RWPE1 (cell line): ENCODE measurements around the gene CEP128.
A peak's percentile ranks its signal among the peaks of the same experiment; 100 is the strongest.

Experiments
- CTCF ChIA-PET: fragments of 350-600 bp; sonication (Branson Sonifier 250); formaldehyde crosslinking; extraction: SDS; loops from one replicate; lab custom pipeline; 2021; lab: Yijun Ruan, JAX
- POLR2A ChIA-PET: fragments of 400-600 bp; formaldehyde crosslinking; extraction: SDS; loops from one replicate; lab custom pipeline; 2020; ENCODE audit warnings: antibody characterized with exemption; ENCODE audit not compliant: low non-redundant PET; lab: Yijun Ruan, JAX
- DNase-seq: peaks from one replicate; pipeline ENCODE4 v3.0.0; 2012; ENCODE audit warnings: low spot score
- H3K27ac ChIP-seq: fragments of 450-650 bp; 2 replicates; pipeline ENCODE4 v1.5.1; 2017
- TF ChIP-seq, protein P1 (sequence below): fragments of 450-650 bp; conservative IDR thresholded peaks from 2 replicates; pipeline ENCODE4 v1.5.1; 2017; ENCODE audit warnings: low read depth, mild to moderate bottlenecking

The CEP128 gene

DNA sequence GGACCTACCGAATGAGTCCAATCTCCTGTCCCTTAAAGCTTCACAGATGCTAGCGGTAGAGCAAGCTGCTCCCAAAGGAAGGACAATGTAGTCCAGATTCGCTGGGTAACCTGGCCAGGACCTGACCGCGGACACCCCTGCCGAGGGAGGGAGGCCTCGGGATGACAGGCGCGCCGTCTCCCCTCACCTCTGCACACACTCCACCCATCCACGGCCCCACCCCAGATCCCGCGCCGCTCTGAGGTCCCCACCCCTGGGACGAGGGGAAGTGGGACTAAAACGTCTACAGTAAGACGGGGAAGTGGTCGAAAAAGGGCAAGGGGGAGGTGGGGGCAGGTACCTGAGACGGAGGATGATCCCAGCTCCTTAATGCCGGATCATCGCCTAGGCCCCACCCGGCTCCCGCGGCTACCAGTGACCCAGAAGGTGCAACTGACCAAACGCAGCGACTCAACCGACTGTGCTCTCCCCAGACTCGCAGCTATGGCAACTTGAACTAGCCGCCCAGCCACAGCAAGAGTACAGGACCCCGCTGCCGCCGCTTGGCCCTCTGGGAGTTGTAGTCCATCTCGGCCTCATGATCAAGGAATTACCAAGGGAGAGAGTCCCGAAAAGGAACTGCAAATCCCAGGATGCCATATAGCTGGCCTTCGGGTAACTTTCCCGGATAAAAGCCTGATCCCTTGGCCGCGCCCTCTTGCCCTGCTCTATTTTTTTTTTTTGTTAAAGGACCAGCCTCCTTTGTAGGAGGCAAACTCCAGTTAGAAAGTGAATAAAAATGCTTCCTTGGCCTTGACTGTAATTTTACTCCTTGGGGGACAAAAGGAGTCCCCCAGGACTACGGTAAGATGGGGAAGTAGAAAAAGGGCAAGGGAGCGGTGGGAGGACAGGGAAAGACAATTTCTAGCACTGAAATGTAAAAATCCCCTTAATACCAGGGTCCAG, at the start of gene CEP128:
Gene CEP128, minus strand, starts transcription at position 498 of the 945 bp plus-strand sequence.
- peak; percentile 92 for DNase-seq
- ChIA-PET CTCF (interaction anchor here (0.6 kb wide), 1 partner anchor 1101 kb away, joined by 4 read pairs; no protein-coding TSS in a partner anchor), POLR2A (interaction anchor here (1.1 kb wide), 1 partner anchor 10 kb away, joined by 5 read pairs; no protein-coding TSS in a partner anchor)
- H3K27ac ChIP-seq = peak within 1 kb of the TSS; percentile 81
- TF ChIP-seq, protein P1, sequence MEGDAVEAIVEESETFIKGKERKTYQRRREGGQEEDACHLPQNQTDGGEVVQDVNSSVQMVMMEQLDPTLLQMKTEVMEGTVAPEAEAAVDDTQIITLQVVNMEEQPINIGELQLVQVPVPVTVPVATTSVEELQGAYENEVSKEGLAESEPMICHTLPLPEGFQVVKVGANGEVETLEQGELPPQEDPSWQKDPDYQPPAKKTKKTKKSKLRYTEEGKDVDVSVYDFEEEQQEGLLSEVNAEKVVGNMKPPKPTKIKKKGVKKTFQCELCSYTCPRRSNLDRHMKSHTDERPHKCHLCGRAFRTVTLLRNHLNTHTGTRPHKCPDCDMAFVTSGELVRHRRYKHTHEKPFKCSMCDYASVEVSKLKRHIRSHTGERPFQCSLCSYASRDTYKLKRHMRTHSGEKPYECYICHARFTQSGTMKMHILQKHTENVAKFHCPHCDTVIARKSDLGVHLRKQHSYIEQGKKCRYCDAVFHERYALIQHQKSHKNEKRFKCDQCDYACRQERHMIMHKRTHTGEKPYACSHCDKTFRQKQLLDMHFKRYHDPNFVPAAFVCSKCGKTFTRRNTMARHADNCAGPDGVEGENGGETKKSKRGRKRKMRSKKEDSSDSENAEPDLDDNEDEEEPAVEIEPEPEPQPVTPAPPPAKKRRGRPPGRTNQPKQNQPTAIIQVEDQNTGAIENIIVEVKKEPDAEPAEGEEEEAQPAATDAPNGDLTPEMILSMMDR = no peak

DNA sequence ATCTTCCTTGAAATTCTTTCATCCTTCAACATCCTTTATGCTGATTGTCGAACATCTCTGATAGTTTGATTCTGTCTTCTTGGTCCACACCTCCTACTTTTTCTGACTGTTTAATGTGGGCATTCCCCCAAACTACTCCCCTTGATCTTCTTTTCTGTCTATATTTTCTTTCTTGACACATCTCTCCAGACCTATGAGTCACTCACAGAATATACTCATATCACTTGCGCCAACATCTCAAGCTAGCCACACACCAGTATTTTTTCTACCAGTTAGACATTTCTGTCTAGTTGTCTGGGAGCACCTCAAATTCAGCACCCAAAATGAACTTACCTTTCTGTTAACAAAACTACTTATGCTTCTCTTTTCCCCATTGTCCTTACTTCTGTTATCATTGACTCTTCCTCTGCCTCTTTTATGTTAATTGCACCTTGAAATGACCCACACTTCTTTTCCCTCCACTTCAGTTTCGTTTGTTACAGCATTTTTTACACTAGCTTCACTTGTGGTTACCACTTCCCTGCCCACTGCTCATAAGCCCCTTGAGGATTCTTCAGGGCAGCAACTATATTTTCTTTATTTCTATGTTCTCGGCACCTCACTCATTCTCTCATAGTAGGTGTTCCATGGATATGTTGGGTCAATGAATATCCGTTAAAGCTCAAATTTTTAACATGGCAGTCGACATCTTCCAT, 47.3 kb upstream of the CEP128 start:
- H3K27ac ChIP-seq = no peak overlapping the region
- TF ChIP-seq, protein P1 = no peak
- ChIA-PET CTCF (interaction anchor here (0.6 kb wide), 1 partner anchor 41 kb away, joined by 3 read pairs; no protein-coding TSS in a partner anchor), POLR2A (no interaction called here)
- no peak for DNase-seq

DNA sequence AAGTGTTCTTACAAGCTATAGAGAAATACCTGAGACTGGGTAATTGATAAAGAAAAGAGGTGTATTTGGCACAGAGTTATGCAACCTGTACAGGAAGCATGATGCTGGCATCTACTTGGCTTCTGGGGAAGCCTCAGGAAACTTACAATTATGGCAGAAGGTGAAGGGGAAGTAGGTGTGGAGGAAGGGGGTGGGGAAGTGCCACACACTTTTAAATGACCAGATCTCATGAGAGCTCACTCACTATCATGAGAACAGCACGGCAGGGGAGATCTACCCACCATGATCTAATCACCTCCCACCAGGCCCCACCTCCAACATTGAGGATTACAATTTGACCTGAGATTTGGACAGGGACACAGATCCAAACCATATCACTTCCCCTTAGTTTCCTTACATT, 46.7 kb upstream of the CEP128 start:
- ChIA-PET CTCF (no interaction called here), POLR2A (no interaction called here)
- TF ChIP-seq, protein P1 = no peak
- DNase-seq = no peak
- H3K27ac ChIP-seq = no peak overlapping the region

DNA sequence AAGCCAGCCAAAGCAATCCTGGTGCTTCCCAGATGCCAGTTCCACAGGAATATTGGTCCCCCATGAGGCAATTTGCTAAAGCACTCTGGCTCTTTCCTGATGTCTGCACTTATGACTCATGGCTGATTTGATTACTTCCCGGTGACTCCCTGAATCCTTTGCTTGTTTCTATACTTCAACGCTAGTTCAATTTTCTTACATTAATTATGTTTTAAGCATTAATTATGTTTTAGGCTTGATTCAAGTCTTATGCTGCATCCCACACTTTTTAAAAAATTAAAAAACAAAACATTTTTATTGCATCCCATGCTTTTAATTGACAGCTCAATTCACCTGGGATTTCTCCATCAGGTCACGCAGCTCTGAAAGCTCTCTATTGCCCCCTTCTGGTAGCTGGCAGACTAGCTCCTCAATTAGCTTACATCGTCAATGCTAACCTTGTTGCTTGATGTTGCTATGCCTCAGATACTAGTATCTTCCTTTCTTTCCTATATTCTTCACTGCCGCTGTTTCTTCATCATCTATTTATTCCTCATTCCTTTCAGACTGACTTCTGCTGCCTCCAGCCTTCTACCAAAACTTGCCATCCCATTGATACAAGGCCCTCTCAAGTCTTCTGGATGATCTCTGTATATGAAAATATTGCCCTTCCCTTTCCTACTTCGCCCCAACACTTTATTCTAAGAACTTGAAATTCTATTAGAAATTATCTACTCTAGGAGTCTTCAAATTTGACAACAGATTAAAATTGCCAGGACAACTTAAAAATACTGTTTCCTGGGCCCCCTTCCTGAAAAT, 45.9 kb upstream of the CEP128 start:
- TF ChIP-seq, protein P1 = peak; percentile 92
- H3K27ac ChIP-seq = no peak overlapping the region
- DNase-seq = peak; percentile 60
- ChIA-PET POLR2A (interaction anchor here (0.5 kb wide), 1 partner anchor 599 kb away, joined by 4 read pairs; no protein-coding TSS in a partner anchor), CTCF (interaction anchor here (0.6 to 1.1 kb wide), 5 partner anchors 9 to 911 kb away, joined by 3 to 4 read pairs (median 3); no protein-coding TSS in a partner anchor)

DNA sequence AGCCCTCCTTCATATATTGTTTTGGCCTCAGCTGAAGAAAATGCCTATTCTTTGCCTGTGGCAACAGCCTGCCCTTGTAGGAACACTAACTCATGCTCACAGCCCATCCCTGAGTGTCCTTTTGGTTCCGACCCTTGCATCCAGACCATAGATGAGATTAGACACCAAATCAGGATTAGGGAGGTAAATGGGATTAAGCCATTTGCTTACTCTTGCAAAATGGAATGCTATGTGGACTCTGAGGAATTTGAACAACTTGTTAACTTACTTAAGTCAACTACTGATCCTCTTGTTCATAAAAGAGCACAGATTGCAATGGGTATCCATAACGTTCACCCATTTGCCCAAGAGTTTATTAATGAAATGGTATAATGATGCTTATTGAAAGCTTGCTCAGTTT, 41.2 kb upstream of the CEP128 start:
- ChIA-PET POLR2A (no interaction called here), CTCF (no interaction called here)
- TF ChIP-seq, protein P1 = no peak
- no peak for DNase-seq
- no peak overlapping the region for H3K27ac ChIP-seq
